GM18526 (cell line): Measurements from ENCODE around the gene MYH11.

Experiments used
- POLR2A ChIP-seq: IDR thresholded peaks from 3 replicates; pipeline ENCODE4 v1.6.1; 2011; ENCODE audit not compliant: insufficient read length; ENCODE audit errors: extremely low read depth

MYH11 gene

DNA sequence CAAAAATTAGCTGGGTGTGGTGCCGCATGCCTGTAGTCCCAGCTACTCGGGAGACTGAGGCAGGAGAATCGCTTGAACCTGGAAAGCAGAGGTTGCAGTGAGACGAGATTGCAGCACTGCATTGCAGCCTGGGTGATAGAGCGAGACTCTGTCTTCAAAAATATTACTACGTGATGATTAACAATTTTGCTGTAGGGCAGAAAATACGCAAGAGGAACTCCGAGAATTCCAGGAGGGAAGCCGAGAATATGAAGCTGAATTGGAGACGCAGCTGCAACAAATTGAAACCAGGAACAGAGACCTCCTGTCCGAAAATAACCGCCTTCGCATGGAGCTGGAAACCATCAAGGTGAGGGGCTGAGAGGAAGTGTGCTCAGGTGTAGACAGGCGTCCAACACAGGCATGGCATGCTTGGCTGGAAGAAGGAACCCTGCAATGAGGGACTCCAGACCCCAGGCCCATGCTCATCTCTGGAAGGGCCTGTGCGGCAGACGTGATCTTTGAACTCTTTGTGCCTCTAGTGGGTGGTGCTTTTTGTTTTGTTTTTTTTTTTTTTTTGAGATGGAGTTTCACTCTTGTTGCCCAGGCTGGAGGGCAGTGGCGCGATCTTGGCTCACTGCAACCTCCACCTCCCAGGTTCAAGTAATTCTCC lies 189.6 kb downstream of the MYH11 start:
- TF ChIP-seq POLR2A = no peak

DNA sequence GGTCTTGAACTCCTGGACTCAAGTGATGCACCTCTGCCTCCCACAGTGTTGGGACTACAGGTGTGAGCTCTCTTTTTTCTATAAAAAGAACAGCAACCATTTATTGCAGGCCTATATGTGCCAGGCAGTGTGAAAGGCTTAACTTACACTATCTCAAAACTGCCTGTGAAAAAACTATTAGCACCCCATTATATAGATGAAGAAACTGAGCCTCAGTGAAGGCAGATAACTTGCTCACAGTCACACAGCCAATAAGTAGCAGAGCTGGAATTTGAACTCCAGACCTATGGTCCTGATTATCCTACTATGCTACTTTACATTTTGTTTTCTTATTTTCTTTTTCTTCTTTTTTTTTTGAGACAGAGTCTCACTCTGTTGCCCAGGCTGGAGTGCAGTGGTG lies 191.7 kb downstream of the MYH11 start:
- TF ChIP-seq POLR2A = no peak

DNA sequence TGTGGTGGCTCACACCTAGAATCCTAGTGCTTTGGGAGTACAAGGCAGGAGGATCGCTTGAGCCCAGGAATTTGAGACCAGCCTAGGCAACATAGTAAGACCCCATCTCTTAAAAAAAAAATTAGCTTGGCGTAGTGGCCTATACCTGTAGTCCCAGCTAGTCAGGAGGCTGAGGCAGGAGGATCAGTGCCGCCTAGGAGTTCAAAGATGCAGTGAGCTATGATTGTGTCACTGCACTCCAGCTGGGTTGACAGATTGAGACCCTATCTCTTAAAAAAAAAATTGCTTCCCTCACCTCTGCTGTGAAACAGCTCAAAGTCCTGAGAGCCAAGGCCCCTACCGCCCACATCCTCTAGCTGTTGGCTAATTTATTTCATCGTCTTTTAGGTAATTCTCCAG lies 196.6 kb downstream of the MYH11 start:
- TF ChIP-seq POLR2A = no peak

DNA sequence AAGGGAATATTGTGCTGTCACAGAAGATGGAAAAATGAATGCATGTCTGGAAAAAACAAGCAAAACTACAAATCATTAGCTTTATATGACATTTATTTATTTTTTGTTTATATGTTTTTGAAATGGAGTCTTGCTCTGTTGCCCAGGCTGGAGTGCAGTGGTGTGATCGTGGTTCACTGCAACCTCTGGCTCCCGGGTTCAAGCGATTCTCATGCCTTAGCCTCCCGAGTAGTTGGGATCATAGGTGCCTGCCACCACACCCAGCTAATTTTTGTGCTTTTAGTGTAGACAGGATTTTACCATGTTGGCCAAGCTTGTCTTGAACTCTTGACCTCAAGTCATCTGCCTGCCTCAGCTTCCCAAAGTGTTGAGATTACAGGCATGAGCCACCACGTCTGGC lies 198.3 kb downstream of the MYH11 start:
- no peak for TF ChIP-seq POLR2A

DNA sequence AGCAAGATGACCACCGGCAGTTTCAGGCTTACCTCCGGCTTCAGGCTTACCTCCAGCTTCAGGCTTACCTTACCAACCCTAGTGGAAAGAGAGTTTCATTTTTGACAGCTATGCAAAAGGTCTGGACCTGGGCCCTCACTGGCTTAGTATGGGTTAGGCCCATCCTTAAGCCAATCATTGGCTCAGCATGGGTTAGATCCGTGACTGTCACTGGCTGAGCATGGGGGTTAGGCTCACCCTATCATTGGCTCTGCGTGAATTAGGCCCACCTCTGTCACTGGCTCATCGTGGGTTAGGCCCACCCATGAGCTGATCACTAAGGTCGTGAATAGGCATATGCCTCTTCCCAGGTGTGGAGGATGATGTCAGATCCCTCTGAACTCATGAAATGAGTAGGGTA lies 198.7 kb downstream of the MYH11 start:
- no peak for TF ChIP-seq POLR2A

DNA sequence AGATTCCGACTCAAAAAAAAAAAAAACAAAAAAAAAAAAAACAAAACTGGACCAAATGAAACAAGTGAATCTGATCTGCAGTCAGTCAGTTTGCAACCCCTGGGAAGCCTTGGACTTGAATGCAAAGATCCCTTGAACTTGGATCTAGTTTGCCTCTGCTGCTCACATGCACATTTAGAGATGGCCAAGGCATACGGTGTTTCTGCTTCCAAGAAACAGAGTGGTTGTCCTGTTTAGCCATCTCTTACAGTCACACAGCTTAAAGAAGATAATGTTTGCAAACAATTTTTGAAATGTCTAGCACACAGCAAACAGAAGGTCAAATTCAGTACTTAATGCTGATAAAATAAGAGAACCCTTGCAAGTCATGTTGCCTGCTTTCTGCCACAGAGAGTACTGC lies 202.2 kb downstream of the MYH11 start:
- TF ChIP-seq POLR2A = no peak

DNA sequence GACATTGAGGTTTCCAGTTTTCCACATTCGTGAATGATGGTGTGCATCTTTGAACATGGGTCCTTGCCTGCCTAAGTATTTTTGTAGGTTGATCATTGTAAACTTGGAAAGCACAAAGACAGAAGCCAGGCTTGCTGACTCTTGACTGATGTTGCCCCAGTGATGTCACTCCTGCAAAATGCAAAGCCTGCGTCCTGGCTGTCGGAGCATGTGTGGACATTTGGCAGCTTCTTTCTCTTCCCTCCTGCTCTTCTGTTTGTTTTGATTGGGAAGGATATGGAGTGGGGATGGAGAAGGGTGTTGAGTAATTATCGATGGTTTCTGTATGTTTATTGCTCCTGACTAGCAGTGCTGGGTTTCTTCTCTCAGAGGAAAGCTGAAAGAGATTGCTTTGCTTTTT lies 203.6 kb downstream of the MYH11 start:
- TF ChIP-seq POLR2A = no peak
